HL-60 (cell line): ENCODE results near the gene UTS2B.

Experiments used
- DNase-seq, 2 experiments: peaks; one replicate each; pipeline ENCODE4 v3.0.0-alpha.2; 2010 to 2020; ENCODE audit warnings: low read depth in 1 of 2, low spot score in 1 of 2
- H3K27ac ChIP-seq: fragments of 250-450 bp; sonication (Bioruptor Pico); replicated peaks from 2 replicates; pipeline ENCODE4 v1.5.1; 2020; ENCODE audit warnings: mild to moderate bottlenecking, moderate library complexity
- H3K27me3 ChIP-seq: fragments of 250-450 bp; sonication (Bioruptor Pico); 2 replicates; pipeline ENCODE4 v1.5.1; 2021; ENCODE audit warnings: mild to moderate bottlenecking, moderate library complexity; ENCODE audit not compliant: insufficient read depth, poor library complexity, severe bottlenecking
- H3K4me3 ChIP-seq: replicated peaks from 2 replicates; pipeline ENCODE4 v1.5.1; 2011; ENCODE audit warnings: mild to moderate bottlenecking, control low read depth, low read length; ENCODE audit not compliant: insufficient read depth
- GABPA ChIP-seq: IDR thresholded peaks from 2 replicates; pipeline ENCODE4 v1.6.1; 2012; ENCODE audit warnings: low read depth
- POLR2AphosphoS5 ChIP-seq: IDR thresholded peaks from 2 replicates; pipeline ENCODE4 v1.6.1; 2012; ENCODE audit warnings: low read depth
- SPI1 ChIP-seq: IDR thresholded peaks from 2 replicates; pipeline ENCODE4 v1.6.1; 2012; ENCODE audit warnings: low read depth, mild to moderate bottlenecking, borderline replicate concordance
- TF ChIP-seq, protein P1 (sequence below): IDR thresholded peaks from 2 replicates; pipeline ENCODE4 v1.6.1; 2012; ENCODE audit warnings: low read depth; ENCODE audit not compliant: insufficient replicate concordance
- TF ChIP-seq, protein P2 (sequence below): IDR thresholded peaks from one replicate; pipeline ENCODE4 v1.5.1; 2011; ENCODE audit warnings: low read length, control low read depth, inconsistent platforms; ENCODE audit not compliant: insufficient read depth

Gene UTS2B

DNA sequence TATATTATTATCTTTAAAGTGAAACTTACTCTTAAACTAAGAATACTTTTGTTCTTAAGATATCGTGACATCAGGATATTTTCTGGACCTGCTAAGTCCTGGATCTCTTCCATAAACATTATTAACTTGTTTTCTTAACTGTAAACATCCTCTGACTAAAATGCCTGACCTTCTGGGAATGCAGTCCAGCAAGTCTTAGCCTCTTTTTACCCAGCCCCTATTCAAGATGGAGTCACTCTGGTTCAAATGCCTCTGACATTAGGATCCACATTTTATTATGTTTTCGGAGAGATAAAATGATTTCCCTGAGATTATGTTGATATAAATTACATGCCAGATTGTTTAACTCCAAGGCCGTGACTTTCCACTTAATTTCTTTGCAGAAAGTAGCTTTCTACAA is 93.7 kb downstream of the UTS2B start:
- no peak for DNase-seq
- TF ChIP-seq SPI1: no peak
- no peak for TF ChIP-seq GABPA
- TF ChIP-seq, protein P1, sequence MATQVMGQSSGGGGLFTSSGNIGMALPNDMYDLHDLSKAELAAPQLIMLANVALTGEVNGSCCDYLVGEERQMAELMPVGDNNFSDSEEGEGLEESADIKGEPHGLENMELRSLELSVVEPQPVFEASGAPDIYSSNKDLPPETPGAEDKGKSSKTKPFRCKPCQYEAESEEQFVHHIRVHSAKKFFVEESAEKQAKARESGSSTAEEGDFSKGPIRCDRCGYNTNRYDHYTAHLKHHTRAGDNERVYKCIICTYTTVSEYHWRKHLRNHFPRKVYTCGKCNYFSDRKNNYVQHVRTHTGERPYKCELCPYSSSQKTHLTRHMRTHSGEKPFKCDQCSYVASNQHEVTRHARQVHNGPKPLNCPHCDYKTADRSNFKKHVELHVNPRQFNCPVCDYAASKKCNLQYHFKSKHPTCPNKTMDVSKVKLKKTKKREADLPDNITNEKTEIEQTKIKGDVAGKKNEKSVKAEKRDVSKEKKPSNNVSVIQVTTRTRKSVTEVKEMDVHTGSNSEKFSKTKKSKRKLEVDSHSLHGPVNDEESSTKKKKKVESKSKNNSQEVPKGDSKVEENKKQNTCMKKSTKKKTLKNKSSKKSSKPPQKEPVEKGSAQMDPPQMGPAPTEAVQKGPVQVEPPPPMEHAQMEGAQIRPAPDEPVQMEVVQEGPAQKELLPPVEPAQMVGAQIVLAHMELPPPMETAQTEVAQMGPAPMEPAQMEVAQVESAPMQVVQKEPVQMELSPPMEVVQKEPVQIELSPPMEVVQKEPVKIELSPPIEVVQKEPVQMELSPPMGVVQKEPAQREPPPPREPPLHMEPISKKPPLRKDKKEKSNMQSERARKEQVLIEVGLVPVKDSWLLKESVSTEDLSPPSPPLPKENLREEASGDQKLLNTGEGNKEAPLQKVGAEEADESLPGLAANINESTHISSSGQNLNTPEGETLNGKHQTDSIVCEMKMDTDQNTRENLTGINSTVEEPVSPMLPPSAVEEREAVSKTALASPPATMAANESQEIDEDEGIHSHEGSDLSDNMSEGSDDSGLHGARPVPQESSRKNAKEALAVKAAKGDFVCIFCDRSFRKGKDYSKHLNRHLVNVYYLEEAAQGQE: no peak
- TF ChIP-seq, protein P2, sequence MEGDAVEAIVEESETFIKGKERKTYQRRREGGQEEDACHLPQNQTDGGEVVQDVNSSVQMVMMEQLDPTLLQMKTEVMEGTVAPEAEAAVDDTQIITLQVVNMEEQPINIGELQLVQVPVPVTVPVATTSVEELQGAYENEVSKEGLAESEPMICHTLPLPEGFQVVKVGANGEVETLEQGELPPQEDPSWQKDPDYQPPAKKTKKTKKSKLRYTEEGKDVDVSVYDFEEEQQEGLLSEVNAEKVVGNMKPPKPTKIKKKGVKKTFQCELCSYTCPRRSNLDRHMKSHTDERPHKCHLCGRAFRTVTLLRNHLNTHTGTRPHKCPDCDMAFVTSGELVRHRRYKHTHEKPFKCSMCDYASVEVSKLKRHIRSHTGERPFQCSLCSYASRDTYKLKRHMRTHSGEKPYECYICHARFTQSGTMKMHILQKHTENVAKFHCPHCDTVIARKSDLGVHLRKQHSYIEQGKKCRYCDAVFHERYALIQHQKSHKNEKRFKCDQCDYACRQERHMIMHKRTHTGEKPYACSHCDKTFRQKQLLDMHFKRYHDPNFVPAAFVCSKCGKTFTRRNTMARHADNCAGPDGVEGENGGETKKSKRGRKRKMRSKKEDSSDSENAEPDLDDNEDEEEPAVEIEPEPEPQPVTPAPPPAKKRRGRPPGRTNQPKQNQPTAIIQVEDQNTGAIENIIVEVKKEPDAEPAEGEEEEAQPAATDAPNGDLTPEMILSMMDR: no peak
- no peak for TF ChIP-seq POLR2AphosphoS5
- Histone ChIP-seq H3K27ac (no peak overlapping the region), H3K27me3 (no peaks in the 10 kb centered on the region), H3K4me3 (no peak overlapping the region)

DNA sequence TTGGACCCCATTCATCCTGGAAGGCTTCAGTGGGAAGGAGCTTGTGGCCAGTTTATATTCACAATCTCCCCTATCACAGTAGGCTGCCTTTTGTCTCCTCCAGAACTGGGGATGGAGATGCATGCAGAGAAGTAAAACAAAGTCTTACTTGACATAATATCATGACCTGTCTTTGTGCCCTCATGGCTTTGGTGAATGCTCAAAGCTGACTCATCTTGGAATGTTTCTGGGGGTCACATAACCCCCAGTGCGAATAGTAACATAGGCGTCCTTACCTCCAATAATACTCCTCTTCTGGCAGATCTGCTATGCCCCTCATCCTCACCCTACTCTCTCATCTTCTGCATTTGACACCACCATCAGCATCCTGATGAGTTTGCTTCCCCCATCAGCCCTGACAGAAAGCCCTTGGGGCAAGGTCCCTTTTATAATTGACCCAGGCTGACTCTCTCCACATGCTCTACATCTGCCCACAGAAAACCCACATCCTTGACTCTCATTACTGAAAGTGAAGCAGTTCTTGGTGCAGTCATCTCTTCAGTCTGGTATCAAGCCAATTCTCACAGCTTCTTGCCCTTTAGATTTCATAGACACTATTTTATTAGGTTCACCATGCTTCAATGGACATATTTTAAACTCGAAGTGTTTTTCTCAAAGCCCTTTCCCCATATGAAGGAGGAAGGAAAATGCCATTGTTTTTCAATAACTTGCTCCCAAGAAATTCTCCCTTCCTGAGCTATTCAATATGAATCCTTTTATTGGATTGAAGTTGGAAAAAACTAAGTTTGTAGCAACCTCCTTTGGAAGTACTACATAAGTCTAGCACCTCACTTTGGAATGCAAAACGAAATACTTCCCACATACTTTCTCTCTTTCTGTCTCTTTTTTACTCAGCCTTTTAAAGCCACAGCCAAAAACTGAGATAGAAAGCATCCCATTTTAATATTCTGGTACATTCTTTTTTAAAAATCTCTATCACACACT is 94.7 kb downstream of the UTS2B start:
- no peak for DNase-seq
- Histone ChIP-seq H3K4me3 (no peak overlapping the region), H3K27me3 (no peaks in the 10 kb centered on the region), H3K27ac (no peak overlapping the region)
- TF ChIP-seq POLR2AphosphoS5: no peak
- TF ChIP-seq, protein P2: no peak
- no peak for TF ChIP-seq SPI1
- TF ChIP-seq GABPA: no peak
- TF ChIP-seq, protein P1: no peak

DNA sequence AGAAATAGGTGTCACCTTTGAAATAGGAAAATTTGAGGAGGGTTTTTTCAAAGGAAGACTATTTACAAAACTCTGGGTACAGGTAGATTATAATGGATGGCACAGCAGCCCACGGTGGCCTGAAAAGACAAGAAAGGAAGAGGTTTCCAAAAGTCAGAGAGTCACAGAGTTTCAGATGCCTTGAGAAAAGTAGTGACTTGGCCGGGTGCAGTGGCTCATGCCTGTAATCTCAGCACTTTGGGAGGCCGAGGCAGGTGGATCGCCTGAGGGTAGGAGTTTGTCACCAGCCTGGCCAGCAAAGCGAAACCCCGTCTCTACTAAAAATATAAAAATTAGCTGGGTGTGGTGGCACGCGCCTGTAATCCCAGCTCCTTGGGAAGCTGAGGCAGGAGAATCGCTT is 96.1 kb downstream of the UTS2B start:
- no peak overlapping the region for H3K4me3 ChIP-seq
- TF ChIP-seq, protein P2: no peak
- no peak for TF ChIP-seq GABPA
- TF ChIP-seq, protein P1: no peak
- no peak for TF ChIP-seq POLR2AphosphoS5
- no peak for TF ChIP-seq SPI1
- DNase-seq: no peak

More for the DNA sequence above, 96.1 kb downstream of the UTS2B start:
- Histone ChIP-seq H3K27me3 (no peaks in the 10 kb centered on the region), H3K27ac (no peak overlapping the region)
